BJ (cell line): ENCODE data around the gene SNRPE. TPM values are rescaled to one million over a fixed set of nuclear protein-coding genes. Genes with fewer than 3 reads are reported as not detected.

Experiments
- CTCF ChIA-PET: fragments of 350-600 bp; formaldehyde crosslinking; extraction: SDS; loops from one replicate; lab custom pipeline; 2021; ENCODE audit warnings: antibody characterized with exemption, inconsistent platforms; lab: Yijun Ruan, JAX
- POLR2A ChIA-PET: fragments of 300-600 bp; sonication (Branson Sonifier 250); formaldehyde crosslinking; extraction: SDS; loops from one replicate; lab custom pipeline; 2021; ENCODE audit warnings: antibody characterized with exemption; lab: Charles Lee
- DNase-seq: peaks from one replicate; pipeline ENCODE4 v3.0.0-alpha.2; 2011; ENCODE audit warnings: low read depth
- H3K27me3 ChIP-seq: 2 replicates; pipeline ENCODE4 v1.6.0; 2011; ENCODE audit warnings: low read length; ENCODE audit not compliant: control insufficient read depth, insufficient read depth
- H3K36me3 ChIP-seq: 2 replicates; pipeline ENCODE4 v1.5.1; 2011; ENCODE audit warnings: low read length; ENCODE audit not compliant: control insufficient read depth, insufficient read depth
- H3K4me3 ChIP-seq: 2 replicates; pipeline ENCODE4 v1.5.1; 2011; ENCODE audit warnings: low read depth, mild to moderate bottlenecking, control low read depth, low read length
- polyA plus RNA-seq: library from polyadenylated mRNA; depleted of rRNA; stranded (reverse); fragments of >200 nt; gene quantifications from 2 replicates; pipeline ENCODE4 v1.2.3, GENCODE V29; 2011
- TF ChIP-seq, protein P1 (sequence below): IDR thresholded peaks from 2 replicates; pipeline ENCODE4 v1.5.1; 2011; ENCODE audit warnings: low read depth, mild to moderate bottlenecking, control low read depth, inconsistent platforms, low read length, moderate library complexity; ENCODE audit not compliant: insufficient read depth

SNRPE gene
- polyA plus RNA-seq, 1 experiment = 128 TPM

DNA sequence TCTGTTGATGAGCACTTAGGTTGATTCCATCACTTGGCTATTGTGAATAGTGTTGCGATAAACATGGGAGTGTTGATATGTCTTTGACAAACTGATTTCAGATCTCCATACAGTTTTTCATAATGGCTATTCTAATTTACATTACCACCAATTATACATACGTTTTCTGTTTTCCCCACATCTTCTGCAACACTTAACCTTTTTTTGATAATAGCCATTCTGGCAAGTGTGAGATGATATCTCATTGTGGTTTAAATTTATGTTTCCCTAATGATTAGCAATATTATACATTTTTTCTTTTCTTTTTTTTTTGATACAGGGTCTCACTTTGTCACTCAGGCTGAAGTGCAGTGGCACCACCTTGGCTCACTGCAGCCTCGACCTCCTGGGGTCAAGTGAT lies 17.0 kb downstream of the SNRPE start:
- POLR2A ChIA-PET = no interaction called here

DNA sequence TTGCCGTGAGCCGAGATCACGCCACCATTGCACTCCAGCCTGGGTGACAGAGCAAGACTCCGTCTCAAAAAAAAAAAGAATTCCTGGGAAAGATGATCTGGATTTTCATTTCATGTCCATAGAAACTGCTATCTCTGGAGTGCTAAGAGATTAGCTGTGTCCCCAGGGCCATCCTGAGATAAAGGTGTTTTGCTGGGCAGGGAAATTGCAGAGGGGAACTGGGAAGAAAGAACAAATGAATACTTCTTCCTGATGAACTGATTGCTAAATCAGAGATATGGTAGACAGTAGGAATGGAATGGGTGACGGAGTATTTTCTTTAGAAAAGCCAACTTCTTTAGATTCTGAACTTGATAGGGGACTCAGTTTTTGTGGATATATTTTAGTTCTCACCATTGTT lies 19.2 kb downstream of the SNRPE start:
- POLR2A ChIA-PET = no interaction called here
- TF ChIP-seq, protein P1, sequence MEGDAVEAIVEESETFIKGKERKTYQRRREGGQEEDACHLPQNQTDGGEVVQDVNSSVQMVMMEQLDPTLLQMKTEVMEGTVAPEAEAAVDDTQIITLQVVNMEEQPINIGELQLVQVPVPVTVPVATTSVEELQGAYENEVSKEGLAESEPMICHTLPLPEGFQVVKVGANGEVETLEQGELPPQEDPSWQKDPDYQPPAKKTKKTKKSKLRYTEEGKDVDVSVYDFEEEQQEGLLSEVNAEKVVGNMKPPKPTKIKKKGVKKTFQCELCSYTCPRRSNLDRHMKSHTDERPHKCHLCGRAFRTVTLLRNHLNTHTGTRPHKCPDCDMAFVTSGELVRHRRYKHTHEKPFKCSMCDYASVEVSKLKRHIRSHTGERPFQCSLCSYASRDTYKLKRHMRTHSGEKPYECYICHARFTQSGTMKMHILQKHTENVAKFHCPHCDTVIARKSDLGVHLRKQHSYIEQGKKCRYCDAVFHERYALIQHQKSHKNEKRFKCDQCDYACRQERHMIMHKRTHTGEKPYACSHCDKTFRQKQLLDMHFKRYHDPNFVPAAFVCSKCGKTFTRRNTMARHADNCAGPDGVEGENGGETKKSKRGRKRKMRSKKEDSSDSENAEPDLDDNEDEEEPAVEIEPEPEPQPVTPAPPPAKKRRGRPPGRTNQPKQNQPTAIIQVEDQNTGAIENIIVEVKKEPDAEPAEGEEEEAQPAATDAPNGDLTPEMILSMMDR = no peak
- no peaks in the 10 kb centered on the region for H3K36me3 ChIP-seq
- H3K4me3 ChIP-seq = no peak overlapping the region
- no peaks in the 10 kb centered on the region for H3K27me3 ChIP-seq
- no peak for DNase-seq
- CTCF ChIA-PET = interaction anchor here (1.0 to 4.0 kb wide), 4 partner anchors 10 to 327 kb away, joined by 3 to 20 read pairs (median 10); no protein-coding TSS in a partner anchor

More for the DNA sequence above, 17.0 kb downstream of the SNRPE start:
- DNase-seq = no peak
- H3K36me3 ChIP-seq = no peaks in the 10 kb centered on the region
- TF ChIP-seq, protein P1 = no peak
- no peak overlapping the region for H3K4me3 ChIP-seq
- CTCF ChIA-PET = interaction anchor here (1.7 kb wide), 1 partner anchor 250 kb away, joined by 9 read pairs; no protein-coding TSS in a partner anchor
- H3K27me3 ChIP-seq = no peaks in the 10 kb centered on the region

DNA sequence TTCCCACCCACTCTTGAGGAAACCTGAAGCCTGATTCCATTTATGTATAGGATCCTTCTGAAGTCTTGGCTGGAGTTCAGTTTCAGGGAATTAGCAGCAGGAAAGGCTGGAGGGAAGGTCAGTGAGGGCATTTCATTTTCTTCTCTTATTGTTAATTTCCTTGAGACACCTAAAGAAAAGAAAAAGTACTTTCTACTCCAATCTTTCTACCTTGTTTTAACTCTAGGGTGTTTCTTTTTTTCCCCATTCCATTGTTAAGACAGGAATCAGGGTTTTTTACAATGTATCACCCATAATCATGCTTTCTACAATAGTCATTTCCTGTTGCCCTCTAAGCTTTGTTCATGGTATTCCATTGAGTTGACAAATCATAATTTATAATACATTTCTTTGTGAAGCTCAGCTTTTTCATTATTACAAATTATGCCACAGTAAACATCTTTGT lies 27.4 kb downstream of the SNRPE start:
- ChIA-PET POLR2A (no interaction called here), CTCF (interaction anchor here (1.8 kb wide), 1 partner anchor 18 kb away, joined by 9 read pairs; no protein-coding TSS in a partner anchor)

DNA sequence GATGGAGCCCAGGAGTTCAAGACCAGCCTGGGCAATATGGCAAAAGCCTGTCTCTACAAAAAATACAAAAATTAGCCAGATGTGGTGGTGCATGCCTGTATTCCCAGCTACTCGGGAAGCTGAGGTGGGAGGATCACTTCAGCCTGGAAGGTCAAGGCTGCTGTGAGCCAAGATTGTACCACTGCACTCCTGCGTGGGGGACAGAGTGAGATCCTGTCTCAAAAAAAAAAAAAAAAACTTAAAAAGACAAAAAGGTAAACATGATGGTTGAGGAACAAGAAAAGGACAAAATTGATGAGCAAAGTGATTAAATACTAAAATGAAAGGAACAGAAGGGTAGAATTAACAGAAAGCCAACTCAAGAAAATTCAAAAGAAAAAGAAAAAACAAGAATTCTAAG lies 30.6 kb downstream of the SNRPE start:
- DNase-seq = no peak
- Histone ChIP-seq H3K36me3 (no peaks in the 10 kb centered on the region), H3K4me3 (no peak overlapping the region), H3K27me3 (no peaks in the 10 kb centered on the region)
- ChIA-PET CTCF (interaction anchor here (1.8 kb wide), 1 partner anchor 237 kb away, joined by 8 read pairs; no protein-coding TSS in a partner anchor), POLR2A (no interaction called here)
- TF ChIP-seq, protein P1 = no peak

More for the DNA sequence above, 27.4 kb downstream of the SNRPE start:
- H3K36me3 ChIP-seq = no peaks in the 10 kb centered on the region
- H3K4me3 ChIP-seq = no peak overlapping the region
- no peaks in the 10 kb centered on the region for H3K27me3 ChIP-seq
- no peak for DNase-seq
- TF ChIP-seq, protein P1 = no peak

DNA sequence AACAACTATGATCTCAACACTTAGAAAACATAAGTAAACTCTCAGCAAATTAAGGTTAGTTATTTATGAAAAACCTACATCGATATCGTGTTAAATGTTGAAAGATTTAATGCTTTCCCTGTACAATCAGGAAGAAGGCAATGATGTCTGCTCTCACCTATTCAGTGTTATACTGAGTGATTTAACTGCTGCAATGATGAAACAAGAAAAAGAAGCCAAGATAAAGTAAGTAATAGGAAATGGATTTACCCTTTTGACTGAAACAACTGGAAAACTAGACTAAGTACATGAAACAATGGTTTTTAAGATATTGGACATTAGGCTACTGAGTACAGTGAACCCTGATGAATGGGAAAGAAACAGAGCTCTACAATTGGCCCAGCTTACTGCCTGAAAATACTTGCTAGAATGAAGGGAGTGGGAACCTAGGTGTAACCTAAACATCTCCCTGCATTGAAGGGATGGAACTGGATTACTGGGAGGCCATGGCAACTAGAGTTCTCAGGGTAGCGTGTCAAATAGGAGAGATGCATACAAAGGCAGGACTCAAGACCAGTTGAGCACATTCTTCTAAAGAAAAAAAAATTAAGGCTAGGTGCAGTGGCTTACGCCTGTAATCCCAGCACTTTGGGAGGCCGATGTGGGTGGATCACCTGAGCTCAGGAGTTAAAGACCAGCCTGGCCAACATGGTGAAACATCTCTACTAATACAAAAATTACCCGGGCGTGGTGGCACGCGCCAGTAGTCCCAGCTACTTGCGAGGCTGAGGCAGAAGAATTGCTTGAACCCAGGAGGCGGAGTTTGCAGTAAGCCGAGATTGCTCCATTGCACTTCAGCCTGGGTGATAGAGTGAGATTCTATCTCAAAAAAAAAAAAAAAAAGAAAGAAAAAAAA lies 37.3 kb downstream of the SNRPE start:
- ChIA-PET CTCF (interaction anchor here (0.5 to 1.8 kb wide), 2 partner anchors 28 to 36 kb away, joined by 3 to 4 read pairs; no protein-coding TSS in a partner anchor), POLR2A (no interaction called here)
- TF ChIP-seq, protein P1 = no peak

More for the DNA sequence above, 37.3 kb downstream of the SNRPE start:
- H3K4me3 ChIP-seq = no peak overlapping the region
- no peaks in the 10 kb centered on the region for H3K27me3 ChIP-seq
- H3K36me3 ChIP-seq = no peaks in the 10 kb centered on the region
- DNase-seq = no peak
